NCI-H2029 treated with DMSO at 0.1 percent for 48 hours (cell line): ENCODE measurements around the gene FNDC8.
A peak's percentile ranks its signal among the peaks of the same experiment; 100 is the strongest.
"Not testable (repeated sequence)": the region's sequence is repeated elsewhere in the genome, so short reads cannot be mapped to it uniquely, and the experiment has no call there.

Source experiments
- DNase-seq: peaks from one replicate; lab custom pipeline; 2025; lab: John Stamatoyannopoulos, UW

The FNDC8 gene

DNA sequence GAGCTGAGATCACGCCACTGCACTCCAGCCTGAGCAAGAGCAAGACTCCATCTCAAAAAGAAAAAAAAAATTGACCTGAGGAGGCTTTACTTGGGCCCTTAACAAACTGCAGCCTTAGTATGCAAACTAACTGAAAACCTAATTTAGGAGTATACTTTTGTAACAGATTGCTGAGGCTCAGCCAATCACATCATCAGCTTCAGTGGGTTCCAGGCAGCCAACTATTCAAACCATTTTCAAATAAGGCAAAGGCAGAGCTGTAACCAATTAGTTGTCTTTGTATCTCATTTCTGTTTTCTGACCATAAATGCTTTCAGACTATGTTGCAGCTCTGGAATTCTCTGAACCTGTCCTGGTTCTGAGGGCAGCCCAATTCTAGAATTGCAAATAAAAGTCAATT is 25.7 kb upstream of the FNDC8 start:
- no peak for DNase-seq

DNA sequence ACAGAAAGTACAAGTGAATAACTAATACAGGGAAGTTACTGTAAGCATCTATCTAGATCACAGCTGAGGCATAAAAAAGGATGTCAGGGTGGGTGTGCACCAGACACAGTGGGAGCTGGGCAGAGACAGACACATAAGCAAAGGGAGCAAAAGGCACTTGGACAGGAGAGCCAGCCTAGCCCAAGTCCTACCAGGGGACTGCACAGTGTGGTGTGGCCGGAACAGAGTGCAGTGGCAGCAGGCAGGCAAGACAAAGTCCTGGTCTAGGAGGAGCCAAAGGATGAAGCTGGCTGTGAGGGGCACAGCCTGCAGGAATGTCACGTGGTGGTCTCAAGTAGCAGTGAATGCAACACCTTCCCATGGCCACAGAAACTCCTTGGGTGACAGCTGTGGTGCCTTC is 23.6 kb upstream of the FNDC8 start:
- no peak for DNase-seq

DNA sequence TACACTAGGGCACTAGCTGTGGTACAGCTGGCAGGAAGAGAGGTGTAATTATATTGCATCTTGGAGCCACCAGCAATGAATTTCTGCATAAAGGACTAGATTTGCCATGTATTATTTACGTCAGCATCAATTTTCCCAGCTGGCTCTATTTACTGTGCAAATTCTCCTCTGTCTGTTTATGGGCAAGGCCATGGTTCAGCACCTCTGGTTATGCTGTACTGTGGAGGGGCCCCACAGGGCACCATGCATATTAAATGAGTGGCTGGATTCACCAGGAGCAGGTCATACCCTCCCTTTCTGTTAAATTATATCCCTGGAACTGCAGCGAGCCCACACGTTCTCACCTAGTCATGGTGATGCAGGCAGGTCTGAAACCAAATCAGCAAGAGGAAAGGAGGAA is 21.5 kb upstream of the FNDC8 start:
- DNase-seq: no peak

DNA sequence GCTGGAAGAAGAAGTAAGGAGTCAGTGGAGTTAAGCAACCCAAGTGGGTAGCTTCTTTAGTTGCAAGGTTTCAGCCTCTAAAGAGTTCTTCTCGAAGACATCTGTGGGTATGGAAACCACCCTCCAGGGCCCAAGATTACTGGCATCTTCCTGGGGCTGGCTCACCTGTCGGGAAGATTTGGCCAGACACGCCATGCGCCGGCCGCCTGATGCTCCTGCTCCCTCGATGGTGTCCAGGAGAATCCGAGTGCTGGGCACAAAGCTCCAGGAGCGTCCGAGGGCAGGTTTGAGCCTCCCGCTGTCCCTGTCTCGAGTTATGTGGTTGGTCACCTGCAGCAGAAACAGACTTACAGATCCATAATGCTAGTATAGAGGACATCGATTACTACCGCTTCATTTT is 20.4 kb upstream of the FNDC8 start:
- DNase-seq: no peak

DNA sequence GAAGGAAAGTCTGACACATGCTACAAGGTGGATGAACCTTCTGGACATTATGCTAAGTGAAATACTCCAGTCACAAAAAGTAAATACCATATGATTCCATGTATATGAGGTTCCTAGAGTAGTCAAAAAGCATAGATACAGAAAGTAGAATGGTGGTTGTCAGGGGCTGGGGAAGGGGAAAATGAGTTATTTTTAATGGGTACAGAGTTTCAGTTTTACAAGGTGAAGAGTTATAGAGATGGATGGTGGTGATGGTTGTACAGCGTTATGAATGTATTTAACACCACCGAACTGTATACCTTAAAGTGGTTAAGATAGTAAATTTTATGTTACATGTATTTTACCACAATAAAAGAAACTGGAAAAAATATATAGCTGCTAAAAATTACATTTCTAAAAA is 19.7 kb upstream of the FNDC8 start:
- DNase-seq: no peak

DNA sequence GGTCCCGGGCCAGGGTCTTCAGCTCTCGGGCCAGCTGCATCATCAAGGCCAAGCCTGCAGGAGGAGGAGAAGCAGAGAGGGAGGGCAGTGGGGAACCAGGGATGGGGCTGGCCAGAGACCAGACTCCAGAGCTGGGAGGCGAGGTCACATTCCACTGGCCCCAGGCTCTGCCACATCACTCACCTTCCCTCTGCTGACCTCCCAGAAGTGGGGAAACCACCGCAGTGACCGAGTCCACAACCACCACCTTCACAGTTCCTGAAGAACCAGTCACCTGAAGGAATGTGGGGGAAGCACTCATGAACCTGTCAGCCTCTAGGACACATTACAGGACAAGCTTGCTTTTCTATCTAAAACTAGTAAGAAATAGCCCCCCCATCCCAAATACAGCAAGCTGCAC is 18.1 kb upstream of the FNDC8 start:
- no peak for DNase-seq

DNA sequence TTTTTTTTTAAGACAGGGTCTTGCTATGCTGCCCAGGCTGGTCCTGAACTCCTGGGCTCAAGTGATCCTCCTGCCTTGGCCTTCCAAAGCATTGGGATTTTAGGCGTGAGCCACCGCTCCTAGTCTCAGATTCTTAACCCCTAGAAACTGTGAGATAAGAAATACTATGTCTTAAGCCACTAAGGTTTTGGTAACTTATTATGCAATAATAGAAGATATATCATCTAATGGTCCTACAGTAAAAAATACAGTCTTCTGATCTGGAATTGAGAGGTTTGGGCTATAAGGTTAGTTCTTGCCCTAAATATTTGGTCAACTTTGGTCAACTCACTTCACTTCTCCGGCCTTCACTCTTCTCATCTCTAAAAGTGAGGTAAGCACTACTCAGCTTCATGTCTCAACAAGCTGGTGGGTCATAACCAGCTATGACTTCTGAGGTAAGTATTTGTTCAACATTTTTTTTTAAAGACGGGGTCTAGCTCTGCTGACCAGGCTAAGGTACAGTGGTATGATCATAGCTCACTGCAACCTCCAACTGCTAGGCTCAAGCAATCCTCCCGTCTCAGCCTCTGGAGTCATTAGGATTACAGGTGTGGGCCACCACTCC is 16.5 kb upstream of the FNDC8 start:
- no peak for DNase-seq

DNA sequence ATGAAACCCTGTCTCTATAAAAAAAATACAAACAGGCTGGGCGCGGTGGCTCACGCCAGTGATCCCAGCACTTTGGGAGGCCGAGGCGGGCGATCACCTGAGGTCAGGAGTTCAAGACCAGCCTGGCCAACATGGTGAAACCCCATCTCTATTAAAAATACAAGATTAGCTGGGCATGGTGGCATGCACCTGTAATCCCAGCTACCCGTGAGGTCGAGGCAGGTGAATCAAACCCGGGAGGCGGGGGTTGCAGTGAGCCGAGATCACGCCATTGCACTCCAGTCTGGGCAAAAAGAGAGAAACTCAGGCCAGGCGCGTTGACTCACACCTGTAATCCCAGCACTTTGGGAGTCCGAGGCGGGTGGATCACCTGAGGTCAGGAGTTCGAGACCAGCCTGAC is 10.6 kb upstream of the FNDC8 start:
- not testable (repeated sequence) for DNase-seq

DNA sequence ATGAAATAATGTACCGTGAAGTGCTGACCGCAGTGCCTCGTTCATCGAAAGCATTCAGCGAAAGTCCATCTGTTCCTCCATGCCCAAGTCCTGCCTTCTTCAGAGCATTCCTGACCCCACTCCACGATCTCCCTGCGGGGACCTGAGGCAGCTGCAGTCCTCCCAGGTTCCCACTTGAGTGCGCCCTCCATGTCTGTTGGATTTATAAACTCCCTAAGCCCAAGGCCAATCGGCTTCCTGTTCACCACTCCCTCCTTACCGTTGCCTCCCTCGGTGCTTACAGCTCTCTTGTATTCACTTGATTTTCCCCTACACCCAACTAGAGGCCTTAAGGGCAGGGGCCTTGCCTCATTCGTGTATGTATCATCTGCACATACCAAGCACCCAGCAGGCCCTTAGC is 4.6 kb upstream of the FNDC8 start:
- DNase-seq: no peak

DNA sequence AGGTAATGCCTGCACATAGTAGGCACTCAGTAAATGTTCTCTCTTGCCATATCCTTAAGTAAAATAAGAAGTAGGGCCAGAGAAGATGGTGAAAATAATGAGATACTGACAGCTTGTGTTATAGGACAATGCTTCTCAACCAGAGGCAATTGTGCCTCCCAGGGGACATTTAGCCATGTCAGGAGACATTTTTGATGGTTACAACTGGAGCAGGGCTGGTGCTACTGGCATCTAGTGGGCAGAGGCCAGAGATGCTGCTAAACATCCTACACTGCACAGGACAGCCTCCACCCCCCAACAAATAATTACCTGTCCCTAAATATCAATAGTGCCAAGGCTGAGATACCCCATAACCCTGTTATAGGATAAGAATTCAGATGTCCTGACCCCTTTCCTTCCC is 3.4 kb upstream of the FNDC8 start:
- DNase-seq: no peak

DNA sequence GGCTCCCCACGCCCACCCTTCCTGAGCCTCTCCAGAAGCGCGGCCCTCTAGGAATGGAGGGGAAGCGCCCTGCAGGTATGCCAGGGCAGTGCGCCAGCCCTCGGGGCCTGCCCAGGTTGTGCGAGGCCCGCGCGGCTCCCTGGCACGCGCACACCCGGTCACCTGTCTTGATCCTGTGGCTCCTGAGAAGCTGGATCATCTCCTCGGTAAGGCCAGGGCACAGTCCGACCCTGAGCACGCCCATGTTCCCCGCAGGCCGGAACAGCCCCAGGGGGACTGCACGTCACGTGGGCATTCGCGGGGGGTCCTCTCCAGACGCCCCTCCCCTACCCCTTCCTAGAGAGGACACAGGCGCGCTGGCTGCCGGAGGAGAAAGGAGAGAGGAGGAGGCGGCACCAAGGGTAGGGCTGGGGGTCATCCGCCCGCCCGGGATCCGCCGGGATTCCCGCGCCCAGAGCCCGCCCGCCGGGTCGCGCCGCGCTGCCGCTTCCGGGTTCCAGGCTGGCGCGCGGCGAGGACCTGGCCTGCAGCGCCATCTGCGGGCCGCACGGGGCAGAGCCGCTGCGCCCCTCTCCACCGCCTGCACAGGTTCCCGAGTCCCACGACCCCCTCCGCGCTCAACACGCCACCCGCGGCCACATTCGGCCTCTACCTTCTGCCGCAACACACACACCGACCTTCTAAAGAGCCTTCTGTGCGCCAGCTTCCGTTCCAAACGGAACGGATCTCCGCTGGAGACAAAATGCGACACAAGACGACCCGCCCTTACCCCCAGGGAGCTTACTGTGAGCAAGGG is 1.8 kb upstream of the FNDC8 start, which contains the start of gene RAD51D:
Gene RAD51D (minus strand): TSS at position 491 of the 796 bp plus-strand sequence. CDS start 247 bp downstream, at position 244.
- DNase-seq: peak; percentile 13

DNA sequence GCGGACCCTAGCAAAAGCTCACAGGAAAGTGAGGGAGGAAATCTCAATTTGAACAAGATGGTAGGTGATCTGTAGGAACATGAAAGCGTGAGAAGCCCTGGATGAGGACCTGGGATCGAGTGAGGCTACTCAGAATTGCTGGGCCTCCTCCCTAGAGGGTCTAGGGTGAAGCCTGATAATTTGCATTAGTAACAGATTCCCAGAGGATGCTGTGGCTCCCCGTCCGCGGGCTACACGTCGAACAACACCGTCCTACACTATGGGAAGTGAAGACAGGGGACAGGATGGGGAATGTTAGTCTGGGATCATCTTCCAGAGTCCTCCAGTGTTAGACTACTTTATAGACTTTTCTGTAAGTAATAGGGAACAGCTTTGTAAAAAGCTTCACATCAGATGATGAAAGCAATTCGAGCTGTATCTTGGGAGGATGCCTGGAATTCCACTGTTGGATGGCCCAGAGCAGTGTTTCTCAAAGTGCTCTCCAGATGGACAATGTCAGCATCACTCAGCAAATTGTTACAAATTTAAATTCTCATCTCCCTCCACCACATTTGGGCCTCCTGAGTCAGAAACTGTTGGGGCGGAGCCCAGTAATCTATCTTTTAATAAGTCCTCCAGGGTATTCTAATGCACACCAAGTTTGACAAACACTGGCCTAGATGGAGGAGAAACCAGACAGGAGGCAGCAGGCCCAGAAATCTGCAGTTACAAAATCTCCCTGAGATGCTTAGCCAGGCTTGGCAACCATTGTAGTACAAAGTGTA is 6.5 kb downstream of the FNDC8 start:
- no peak for DNase-seq

DNA sequence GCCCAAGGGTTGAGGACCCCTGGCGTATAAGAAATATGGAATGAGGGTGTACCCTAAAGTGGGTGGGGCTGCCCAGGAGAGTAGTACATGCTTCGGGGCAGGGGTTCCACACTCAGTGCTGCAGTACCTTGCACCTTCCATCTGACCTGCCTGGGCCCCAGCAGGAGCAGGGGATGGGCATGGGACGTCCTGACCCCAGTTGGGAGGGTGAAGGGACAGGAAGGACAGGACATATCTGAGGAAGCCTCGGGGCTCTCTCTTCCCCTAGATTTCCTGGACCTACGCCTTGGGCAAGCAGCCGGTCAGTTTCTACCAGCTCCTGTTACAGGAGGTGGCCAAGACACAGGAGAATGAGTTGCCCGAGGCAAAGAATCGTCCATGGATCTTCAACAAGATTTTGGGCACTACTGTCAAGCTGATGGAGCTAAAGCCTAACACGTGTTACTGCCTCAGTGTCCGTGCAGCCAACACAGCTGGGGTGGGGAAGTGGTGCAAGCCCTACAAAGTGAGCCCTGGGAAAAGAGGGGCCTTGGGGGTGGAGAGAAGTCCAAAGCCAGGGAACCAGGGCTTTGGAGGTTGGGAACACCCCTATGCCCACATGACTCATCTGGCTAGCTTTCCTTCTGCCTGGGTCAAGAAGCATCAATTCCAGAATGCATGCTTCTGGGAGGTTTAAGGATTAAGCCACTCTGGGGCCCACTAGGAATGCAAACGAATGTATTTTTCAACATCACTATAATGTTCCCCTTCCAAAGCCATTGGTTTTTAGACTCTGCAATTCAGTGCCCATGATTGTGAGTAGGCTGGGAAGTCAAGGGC is 7.9 kb downstream of the FNDC8 start:
- DNase-seq: no peak

DNA sequence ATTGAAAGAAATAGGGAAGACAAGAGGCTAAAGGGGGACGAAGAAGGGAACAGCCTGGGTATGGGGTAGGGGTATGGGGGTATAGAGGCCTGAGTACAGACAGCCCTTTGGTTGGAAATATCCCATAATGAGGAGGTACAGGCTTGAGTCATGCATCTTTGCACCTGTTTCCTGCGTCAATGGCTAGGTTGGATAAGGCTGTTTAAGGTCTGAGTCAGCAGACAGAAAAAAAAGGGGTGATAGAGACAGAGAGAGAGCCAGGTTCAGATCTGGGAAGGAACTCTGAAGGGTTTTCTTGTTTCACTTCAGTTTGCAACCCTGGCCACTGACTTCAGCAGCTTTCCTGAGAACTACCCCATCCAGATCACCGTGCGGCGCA is 8.5 kb downstream of the FNDC8 start:
- DNase-seq: no peak

DNA sequence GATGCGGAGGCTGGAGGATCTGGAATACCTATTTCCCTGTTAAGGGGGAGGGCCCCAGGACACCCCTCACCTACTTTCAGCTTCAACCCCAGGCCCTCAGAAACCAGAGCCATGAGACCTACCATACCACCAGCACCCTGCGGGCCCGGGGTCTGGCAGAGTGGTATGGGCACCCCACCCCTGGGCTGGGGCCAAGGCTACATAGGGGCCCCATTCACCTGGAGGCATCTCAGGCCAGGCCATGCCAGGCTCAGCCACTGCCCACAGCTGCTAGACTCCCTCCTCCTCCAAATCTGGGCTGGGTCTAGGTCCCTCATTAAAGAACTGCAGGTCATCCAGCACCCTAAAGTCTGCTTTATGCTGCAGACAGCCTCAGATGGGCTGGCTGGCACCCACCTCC is 9.0 kb downstream of the FNDC8 start:
- no peak for DNase-seq

DNA sequence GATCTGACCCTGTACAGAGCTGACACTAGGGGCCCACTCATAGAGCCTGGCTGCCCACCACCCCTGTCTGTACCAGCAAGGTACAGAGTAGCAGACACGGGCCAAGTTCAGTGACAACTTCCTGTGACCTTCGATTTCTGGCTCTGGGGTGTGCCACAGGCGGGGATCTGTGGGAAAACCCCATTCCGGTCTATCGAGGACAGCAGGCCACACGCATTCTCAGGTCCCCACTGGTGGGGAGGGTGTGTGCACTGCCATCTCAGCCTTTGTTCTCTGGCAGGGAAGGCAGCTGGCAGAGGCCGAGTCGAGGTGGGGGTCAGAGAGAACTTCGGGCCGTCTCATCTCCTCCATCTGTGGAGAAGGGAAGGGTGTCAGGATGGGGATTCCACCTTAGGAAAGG is 10.7 kb downstream of the FNDC8 start:
- no peak for DNase-seq

DNA sequence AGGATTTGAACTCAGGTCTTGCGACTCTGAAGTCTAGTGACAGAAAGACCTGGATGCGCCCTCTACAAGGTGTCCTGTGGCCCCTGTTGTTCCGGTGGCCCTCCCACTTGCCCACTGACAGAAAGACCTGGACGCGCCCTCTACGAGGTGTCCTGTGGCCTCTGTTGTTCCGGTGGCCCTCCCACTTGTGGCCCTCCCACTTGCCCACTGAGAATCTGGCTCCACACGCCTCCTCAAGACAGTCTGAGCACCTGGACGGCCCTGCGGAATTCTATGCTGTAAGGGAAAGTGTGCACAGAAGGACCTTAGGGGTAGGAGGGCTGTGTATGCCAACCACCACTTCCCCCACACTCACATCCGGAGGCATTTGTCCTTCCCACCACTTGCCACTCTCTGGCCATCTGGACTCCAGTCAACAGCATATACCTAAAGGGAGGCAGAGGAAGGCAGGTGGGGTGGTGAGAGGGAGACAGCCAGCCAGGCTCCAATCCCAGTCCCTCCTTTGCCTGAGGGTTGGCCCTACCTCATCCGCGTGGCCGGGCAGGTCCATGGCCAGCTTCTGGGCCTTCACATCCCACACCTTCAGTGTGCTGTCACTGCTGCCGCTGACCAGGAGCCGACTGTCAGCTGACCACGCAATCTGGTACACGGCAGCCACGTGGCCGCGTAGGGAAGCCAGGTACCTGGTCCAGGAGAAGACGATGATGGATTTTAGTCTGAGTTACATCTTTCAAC is 11.6 kb downstream of the FNDC8 start:
- no peak for DNase-seq

DNA sequence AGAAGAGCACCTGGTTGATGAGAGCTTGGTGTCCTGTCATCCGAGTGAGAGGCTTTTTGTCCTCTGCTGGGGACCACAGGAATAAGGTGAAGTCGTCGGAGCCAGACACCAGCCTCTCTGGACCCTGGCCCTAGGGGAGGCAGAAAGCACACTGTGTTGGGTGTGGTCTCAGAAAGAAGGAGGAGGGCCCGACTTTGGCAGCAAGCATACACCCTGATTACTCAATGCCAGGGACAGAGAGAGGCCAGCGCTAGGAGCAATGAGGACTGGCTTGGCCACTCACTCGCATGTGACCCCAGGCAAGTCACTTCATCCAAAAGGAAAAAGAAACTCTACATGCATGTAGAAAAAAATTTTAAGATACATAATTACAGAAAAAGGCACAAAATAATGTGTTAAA is 13.9 kb downstream of the FNDC8 start:
- DNase-seq: no peak

DNA sequence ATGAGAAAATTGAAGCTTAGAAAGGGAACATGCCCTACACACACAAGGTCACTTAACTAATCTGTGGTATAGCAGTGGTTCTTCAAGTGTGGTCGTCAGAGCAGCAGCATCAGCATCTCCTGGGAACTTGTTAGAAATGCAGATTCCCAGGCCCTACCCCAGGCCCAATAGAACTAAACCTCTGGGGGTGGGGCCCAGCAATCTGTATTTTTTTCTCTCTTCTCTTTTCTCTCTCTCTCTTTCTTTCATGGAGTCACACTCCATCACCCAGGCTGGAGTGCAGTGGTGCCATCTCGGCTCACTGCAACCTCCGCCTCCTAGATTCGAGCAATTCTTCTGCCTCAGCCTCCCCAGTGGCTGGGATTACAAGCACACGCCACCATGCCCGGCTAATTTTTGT is 16.8 kb downstream of the FNDC8 start:
- no peak for DNase-seq

DNA sequence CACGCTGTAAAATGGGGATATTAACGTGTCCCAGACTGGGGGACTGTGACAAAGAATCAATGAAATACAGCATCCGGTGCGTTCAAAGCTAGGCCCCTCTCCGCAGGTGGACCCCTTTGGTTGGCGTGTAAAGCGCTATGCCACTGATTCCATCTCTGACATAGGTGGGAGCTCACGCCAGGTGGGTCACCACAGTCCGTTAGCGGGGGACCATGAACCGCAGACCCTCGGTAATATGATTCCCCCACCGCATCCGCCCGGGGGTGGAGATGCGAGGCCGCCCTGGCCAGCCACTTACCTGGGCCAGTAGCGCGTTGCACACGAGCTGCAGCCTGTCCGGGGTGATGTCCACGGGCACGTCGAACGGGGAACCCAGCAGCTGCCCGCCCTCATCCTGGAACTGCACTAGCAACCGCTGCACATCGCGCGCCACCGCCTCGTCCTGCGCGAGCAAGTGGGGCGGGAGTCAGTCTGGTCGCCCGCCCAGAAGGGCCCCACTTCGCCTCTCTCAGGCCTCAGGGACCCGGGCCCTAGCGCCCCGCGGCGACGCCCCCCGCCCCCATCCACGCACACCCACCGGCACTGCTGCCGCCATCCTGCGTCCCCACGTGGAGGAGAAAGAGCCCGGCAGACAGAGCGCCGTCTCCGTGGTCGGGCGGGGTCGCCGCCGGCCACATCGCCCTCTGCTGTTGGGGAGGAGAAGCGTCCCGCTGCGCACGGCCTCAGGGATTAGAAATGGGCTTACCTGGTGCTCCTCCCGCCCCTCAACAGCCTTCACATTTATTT is 20.5 kb downstream of the FNDC8 start, which contains the start of gene NLE1:
Gene NLE1 (minus strand): TSS at position 623 of the 786 bp plus-strand sequence. CDS start 28 bp downstream, at position 595.
- DNase-seq: peak; percentile 33

DNA sequence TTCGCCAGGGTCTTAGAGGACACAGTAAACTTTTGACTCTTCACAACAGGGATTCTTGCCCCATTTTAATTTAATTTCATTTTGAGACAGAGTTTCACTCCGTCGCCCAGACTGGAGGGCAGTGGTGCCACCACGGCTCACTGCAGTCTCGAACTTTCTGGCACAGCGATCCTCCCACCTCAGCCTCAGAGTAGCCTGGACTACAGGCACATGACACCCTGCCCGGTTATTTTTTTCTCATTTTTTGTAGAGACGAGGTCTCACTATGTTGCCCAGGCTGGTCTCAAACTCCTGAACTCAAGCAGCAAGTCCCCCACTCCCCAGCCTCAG is 21.0 kb downstream of the FNDC8 start:
- no peak for DNase-seq
